GM08714 (cell line): ENCODE data around the gene USP17L27.
"Not testable (repeated sequence)": the region's sequence is repeated elsewhere in the genome, so short reads cannot be mapped to it uniquely, and the experiment has no call there.

Experiments
- H3K4me3 ChIP-seq: fragments of 200-500 bp; sonication (Bioruptor generic); 2 replicates; pipeline ENCODE4 v1.5.1; 2014; ENCODE audit warnings: mild to moderate bottlenecking, low read length, inconsistent platforms
- ZNF274 ChIP-seq: IDR thresholded peaks from 2 replicates; pipeline ENCODE4 v1.6.1; 2012; ENCODE audit warnings: mild to moderate bottlenecking, low read depth, low read length

Gene USP17L27

GRCh38 chr4:9343848-9344247, at the start of gene USP17L27:
USP17L27 (plus strand) TSS chr4:9344148; CDS start chr4:9344148, 0 bp downstream.
- not testable (repeated sequence) for H3K4me3 ChIP-seq

GRCh38 chr4:9324191-9324590, 19.8 kb upstream of the USP17L27 start:
- not testable (repeated sequence) for H3K4me3 ChIP-seq

DNA sequence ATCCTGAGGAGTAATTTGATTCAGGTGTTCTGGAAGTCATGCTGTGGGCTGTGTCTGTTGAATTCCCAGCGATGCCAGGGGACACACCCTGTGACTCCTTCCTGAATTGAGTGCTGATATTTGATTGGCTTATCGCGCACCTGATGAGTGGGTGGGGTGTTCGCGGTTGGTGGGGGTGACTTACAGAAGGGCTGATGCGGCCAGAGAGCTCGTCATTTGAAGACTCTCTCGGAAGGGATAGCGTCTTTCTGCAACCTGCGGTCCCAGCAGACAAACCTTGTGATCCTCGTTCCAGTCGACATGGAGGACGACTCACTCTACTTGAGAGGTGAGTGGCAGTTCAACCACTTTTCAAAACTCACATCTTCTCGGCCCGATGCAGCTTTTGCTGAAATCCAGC, 19.1 kb upstream of the USP17L27 start, which contains the start of gene USP17L24:
USP17L24 (plus strand) TSS at position 301 of the 400 bp plus-strand sequence; CDS start at position 301, 0 bp downstream.
- H3K4me3 ChIP-seq, result not testable (repeated sequence)

DNA sequence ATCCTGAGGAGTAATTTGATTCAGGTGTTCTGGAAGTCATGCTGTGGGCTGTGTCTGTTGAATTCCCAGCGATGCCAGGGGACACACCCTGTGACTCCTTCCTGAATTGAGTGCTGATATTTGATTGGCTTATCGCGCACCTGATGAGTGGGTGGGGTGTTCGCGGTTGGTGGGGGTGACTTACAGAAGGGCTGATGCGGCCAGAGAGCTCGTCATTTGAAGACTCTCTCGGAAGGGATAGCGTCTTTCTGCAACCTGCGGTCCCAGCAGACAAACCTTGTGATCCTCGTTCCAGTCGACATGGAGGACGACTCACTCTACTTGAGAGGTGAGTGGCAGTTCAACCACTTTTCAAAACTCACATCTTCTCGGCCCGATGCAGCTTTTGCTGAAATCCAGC, 14.3 kb upstream of the USP17L27 start, which contains the start of gene USP17L25:
USP17L25 (plus strand) TSS at position 301 of the 400 bp plus-strand sequence; CDS start at position 301, 0 bp downstream.
- H3K4me3 ChIP-seq, result not testable (repeated sequence)

DNA sequence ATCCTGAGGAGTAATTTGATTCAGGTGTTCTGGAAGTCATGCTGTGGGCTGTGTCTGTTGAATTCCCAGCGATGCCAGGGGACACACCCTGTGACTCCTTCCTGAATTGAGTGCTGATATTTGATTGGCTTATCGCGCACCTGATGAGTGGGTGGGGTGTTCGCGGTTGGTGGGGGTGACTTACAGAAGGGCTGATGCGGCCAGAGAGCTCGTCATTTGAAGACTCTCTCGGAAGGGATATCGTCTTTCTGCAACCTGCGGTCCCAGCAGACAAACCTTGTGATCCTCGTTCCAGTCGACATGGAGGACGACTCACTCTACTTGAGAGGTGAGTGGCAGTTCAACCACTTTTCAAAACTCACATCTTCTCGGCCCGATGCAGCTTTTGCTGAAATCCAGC, 9.6 kb upstream of the USP17L27 start, which contains the start of gene USP17L26:
USP17L26 (plus strand) TSS at position 301 of the 400 bp plus-strand sequence; CDS start at position 301, 0 bp downstream.
- H3K4me3 ChIP-seq, result not testable (repeated sequence)

DNA sequence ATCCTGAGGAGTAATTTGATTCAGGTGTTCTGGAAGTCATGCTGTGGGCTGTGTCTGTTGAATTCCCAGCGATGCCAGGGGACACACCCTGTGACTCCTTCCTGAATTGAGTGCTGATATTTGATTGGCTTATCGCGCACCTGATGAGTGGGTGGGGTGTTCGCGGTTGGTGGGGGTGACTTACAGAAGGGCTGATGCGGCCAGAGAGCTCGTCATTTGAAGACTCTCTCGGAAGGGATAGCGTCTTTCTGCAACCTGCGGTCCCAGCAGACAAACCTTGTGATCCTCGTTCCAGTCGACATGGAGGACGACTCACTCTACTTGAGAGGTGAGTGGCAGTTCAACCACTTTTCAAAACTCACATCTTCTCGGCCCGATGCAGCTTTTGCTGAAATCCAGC, 4.8 kb upstream of the USP17L27 start, which contains the start of gene USP17L5:
USP17L5 (plus strand) TSS at position 301 of the 400 bp plus-strand sequence; CDS start at position 301, 0 bp downstream.
- H3K4me3 ChIP-seq, result not testable (repeated sequence)

DNA sequence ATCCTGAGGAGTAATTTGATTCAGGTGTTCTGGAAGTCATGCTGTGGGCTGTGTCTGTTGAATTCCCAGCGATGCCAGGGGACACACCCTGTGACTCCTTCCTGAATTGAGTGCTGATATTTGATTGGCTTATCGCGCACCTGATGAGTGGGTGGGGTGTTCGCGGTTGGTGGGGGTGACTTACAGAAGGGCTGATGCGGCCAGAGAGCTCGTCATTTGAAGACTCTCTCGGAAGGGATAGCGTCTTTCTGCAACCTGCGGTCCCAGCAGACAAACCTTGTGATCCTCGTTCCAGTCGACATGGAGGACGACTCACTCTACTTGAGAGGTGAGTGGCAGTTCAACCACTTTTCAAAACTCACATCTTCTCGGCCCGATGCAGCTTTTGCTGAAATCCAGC, 4.6 kb downstream of the USP17L27 start, which contains the start of gene USP17L28:
USP17L28 (plus strand) TSS at position 301 of the 400 bp plus-strand sequence; CDS start at position 301, 0 bp downstream.
- H3K4me3 ChIP-seq, result not testable (repeated sequence)

- not testable (repeated sequence) for H3K4me3 ChIP-seq
Measured at GRCh38 chr4:9350866-9351265, 6.9 kb downstream of the USP17L27 start.

DNA sequence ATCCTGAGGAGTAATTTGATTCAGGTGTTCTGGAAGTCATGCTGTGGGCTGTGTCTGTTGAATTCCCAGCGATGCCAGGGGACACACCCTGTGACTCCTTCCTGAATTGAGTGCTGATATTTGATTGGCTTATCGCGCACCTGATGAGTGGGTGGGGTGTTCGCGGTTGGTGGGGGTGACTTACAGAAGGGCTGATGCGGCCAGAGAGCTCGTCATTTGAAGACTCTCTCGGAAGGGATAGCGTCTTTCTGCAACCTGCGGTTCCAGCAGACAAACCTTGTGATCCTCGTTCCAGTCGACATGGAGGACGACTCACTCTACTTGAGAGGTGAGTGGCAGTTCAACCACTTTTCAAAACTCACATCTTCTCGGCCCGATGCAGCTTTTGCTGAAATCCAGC, 9.4 kb downstream of the USP17L27 start, which contains the start of gene USP17L29:
USP17L29 (plus strand) TSS at position 301 of the 400 bp plus-strand sequence; CDS start at position 301, 0 bp downstream.
- H3K4me3 ChIP-seq, result not testable (repeated sequence)

- not testable (repeated sequence) for H3K4me3 ChIP-seq
Measured at GRCh38 chr4:9362829-9363228, 18.9 kb downstream of the USP17L27 start, which contains the start of gene USP17L30. USP17L30 (plus strand) TSS chr4:9363129; CDS start chr4:9363129, 0 bp downstream.

GRCh38 chr4:9379881-9380280, 35.9 kb downstream of the USP17L27 start:
- not testable (repeated sequence) for H3K4me3 ChIP-seq

GRCh38 chr4:9381012-9381534, 37.1 kb downstream of the USP17L27 start:
- H3K4me3 ChIP-seq, result peak overlapping the region; percentile 49; the same call in 1 of the 2 replicates

DNA sequence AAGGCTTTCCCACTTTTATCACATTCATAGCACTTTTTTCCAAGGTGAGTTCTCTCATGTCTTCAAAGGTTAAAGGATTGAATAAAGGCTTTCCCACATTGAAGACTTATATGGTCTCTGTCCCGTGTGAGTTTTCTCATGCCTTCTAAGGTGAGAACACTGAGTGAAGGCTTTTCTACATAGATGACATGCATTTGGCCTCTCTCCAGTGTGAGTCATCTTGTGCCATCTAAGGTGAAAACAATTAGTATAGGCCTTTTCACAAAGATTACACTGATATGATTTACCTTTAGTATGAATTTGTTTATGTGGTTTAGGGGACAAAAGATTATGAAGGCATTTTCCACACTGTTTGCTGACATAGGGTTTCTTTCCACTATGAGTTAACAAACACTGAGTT, 40.2 kb downstream of the USP17L27 start:
- no peak for TF ChIP-seq ZNF274
- no peak overlapping the region for H3K4me3 ChIP-seq

DNA sequence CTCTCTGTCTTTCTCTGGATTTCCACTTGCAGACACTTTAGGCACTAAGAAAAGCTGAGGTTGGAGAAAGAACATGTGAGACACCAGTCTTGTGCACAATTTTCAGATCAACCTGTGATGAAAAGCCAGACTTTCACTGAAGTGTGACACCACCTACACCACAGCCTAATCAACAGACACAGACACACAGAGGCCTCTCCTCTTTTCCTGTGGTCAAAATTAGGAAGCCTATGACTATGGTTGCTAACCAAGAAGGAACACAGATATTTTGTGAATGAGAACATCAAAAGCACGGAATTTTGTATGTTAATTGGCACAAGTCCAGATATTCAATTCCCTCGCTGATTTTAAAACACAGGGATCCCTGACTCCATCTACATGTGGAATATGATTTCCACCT, 45.1 kb downstream of the USP17L27 start:
- not testable (repeated sequence) for H3K4me3 ChIP-seq
